CD14-positive monocyte (primary cell): Measurements from ENCODE around the gene CYB5RL. TPM values are rescaled to one million over a fixed set of nuclear protein-coding genes. Genes with fewer than 3 reads are reported as not detected.
A peak's percentile ranks its signal among the peaks of the same experiment; 100 is the strongest.

ENCODE experiments used
- DNase-seq, 3 donors: peaks; one replicate each; pipeline ENCODE4 v3.0.0-alpha.2; 2011 to 2022
- H2AFZ ChIP-seq: 2 replicates; pipeline ENCODE4 v1.6.0; 2012; ENCODE audit warnings: mild to moderate bottlenecking, low read depth, low read length, inconsistent platforms; ENCODE audit not compliant: insufficient read depth, poor library complexity, severe bottlenecking
- H3K27ac ChIP-seq, 2 donors: 1 replicate in 1 of 2; 2 replicates in 1 of 2; pipeline ENCODE4 v1.5.1; 2012 to 2013; ENCODE audit warnings: low read length in 2 of 2, control low read depth in 1 of 2, inconsistent platforms in 1 of 2, low read depth in 1 of 2, mild to moderate bottlenecking in 1 of 2
- H3K27me3 ChIP-seq, 2 donors: one replicate each; pipeline versions ENCODE4 v1.6.0 to v1.6.1; 2011 to 2013; ENCODE audit warnings: low read length in 2 of 2; ENCODE audit not compliant: control insufficient read depth in 2 of 2, insufficient read depth in 2 of 2
- H3K36me3 ChIP-seq, 2 donors: replicated peaks in 1 of 2; 1 replicate in 1 of 2; 2 replicates in 1 of 2; pipeline versions ENCODE4 v1.5.1 to v1.6.1; 2012 to 2013; ENCODE audit warnings: low read length in 2 of 2, control low read depth in 1 of 2, inconsistent platforms in 1 of 2, mild to moderate bottlenecking in 1 of 2; ENCODE audit not compliant: insufficient read depth in 2 of 2, control insufficient read depth in 1 of 2
- H3K4me1 ChIP-seq, 2 donors: 1 replicate in 1 of 2; 2 replicates in 1 of 2; pipeline versions ENCODE4 v1.5.1 to v1.6.1; 2012 to 2013; ENCODE audit warnings: low read length in 2 of 2, control low read depth in 1 of 2, inconsistent platforms in 1 of 2, mild to moderate bottlenecking in 1 of 2, moderate library complexity in 1 of 2; ENCODE audit not compliant: insufficient read depth in 2 of 2, control insufficient read depth in 1 of 2
- H3K4me2 ChIP-seq: replicated peaks from 2 replicates; pipeline ENCODE3; 2012; ENCODE audit warnings: low read length, moderate library complexity, mild to moderate bottlenecking; ENCODE audit not compliant: poor library complexity, severe bottlenecking; ENCODE audit errors: extremely low read depth
- H3K4me3 ChIP-seq, 3 experiments: fragments of 200-600 bp in 1 of 3; sonication (generic) in 1 of 3; replicated peaks in 1 of 3; 1 replicate in 2 of 3; 2 replicates in 1 of 3; pipeline ENCODE4 v1.5.1; 2011 to 2013; ENCODE audit warnings: low read length in 3 of 3, mild to moderate bottlenecking in 3 of 3, control low read depth in 2 of 3, low read depth in 2 of 3, inconsistent platforms in 1 of 3, moderate library complexity in 1 of 3
- H3K79me2 ChIP-seq: 2 replicates; pipeline ENCODE4 v1.6.0; 2012; ENCODE audit warnings: mild to moderate bottlenecking, control low read depth, inconsistent platforms, low read length, moderate library complexity; ENCODE audit not compliant: insufficient read depth
- H3K9ac ChIP-seq: 2 replicates; pipeline ENCODE4 v1.6.0; 2017; ENCODE audit warnings: low read length, mild to moderate bottlenecking; ENCODE audit not compliant: insufficient read depth, poor library complexity, severe bottlenecking
- H3K9me3 ChIP-seq, 2 donors: replicated peaks in 1 of 2; 1 replicate in 1 of 2; 2 replicates in 1 of 2; pipeline versions ENCODE4 v1.5.1 to v1.6.1; 2012 to 2013; ENCODE audit warnings: low read length in 2 of 2, control low read depth in 1 of 2; ENCODE audit not compliant: control insufficient read depth in 1 of 2, insufficient read depth in 1 of 2
- H4K20me1 ChIP-seq: 2 replicates; pipeline ENCODE4 v1.6.0; 2012; ENCODE audit warnings: mild to moderate bottlenecking, low read length, control low read depth, moderate library complexity; ENCODE audit not compliant: insufficient read depth
- H3K27ac Mint-ChIP-seq, 7 donors: one replicate each; pipeline ENCODE4 v1.8.0; 2020; ENCODE audit warnings: mild to moderate bottlenecking in 7 of 7, mixed read lengths in 7 of 7, moderate library complexity in 6 of 7, inconsistent platforms in 2 of 7
- H3K27me3 Mint-ChIP-seq, 3 donors: one replicate each; pipeline ENCODE4 v1.8.0; 2021 to 2022; ENCODE audit warnings: low read depth in 3 of 3, mild to moderate bottlenecking in 3 of 3, mixed read lengths in 3 of 3, moderate library complexity in 3 of 3, inconsistent platforms in 1 of 3
- H3K36me3 Mint-ChIP-seq, 2 donors: one replicate each; pipeline ENCODE4 v1.8.0; 2020; ENCODE audit warnings: mixed read lengths in 2 of 2, inconsistent platforms in 1 of 2, mild to moderate bottlenecking in 1 of 2
- H3K4me1 Mint-ChIP-seq: one replicate; pipeline ENCODE4 v1.8.0; 2020; ENCODE audit warnings: mild to moderate bottlenecking, mixed read lengths
- H3K4me3 Mint-ChIP-seq, 2 donors: one replicate each; pipeline ENCODE4 v1.8.0; 2020; ENCODE audit warnings: mild to moderate bottlenecking in 2 of 2, mixed read lengths in 2 of 2, moderate library complexity in 1 of 2
- H3K9me3 Mint-ChIP-seq, 7 donors: one replicate each; pipeline ENCODE4 v1.8.0; 2020 to 2022; ENCODE audit warnings: mixed read lengths in 7 of 7, mild to moderate bottlenecking in 6 of 7, moderate library complexity in 6 of 7, inconsistent platforms in 2 of 7
- CTCF ChIP-seq: fragments of 200-600 bp; IDR thresholded peaks from one replicate; pipeline ENCODE4 v1.8.0; 2022; ENCODE audit warnings: antibody characterized with exemption, mild to moderate bottlenecking
- WGBS: methylation state at CpG from one replicate; pipeline ENCODE4 v1.1.5; 2013; ENCODE audit warnings: missing lambda C conversion rate; ENCODE audit not compliant: insufficient coverage; 5-methylcytosine and 5-hydroxymethylcytosine counted together
- intact Hi-C, 2 donors: fragments of 100-400 bp; cut with micrococcal nuclease; formaldehyde crosslinking; loops; one replicate each; pipeline versions ENCODE4 v1.15.0 to v1.15.1; 2023
- polyA plus RNA-seq, 3 donors: library from polyadenylated mRNA; depleted of rRNA in 1 of 3; unstranded in 2 of 3; stranded (reverse) in 1 of 3; fragments of 300-500 nt in 2 of 3; fragments of >200 nt in 1 of 3; fragmentation: Illumina TruSeq in 2 of 3; gene quantifications; 1 replicate in 2 of 3; 2 replicates in 1 of 3; pipeline ENCODE4 v1.2.3, GENCODE V29; 2012 to 2021

Gene CYB5RL
- polyA plus RNA-seq, 3 donors: 0.76 to 3.9 (median 1.5) TPM

GRCh38 chr1:54223441-54224202, 23.8 kb upstream of the CYB5RL start:
- no peak overlapping the region for H3K27ac Mint-ChIP-seq
- DNase-seq: no peak

GRCh38 chr1:54222711-54223110, 22.9 kb upstream of the CYB5RL start:
- no peak for TF ChIP-seq CTCF
- no peak overlapping the region for H3K27ac ChIP-seq
- Mint-ChIP-seq H3K27me3 (peaks cover 0 to 2% (median 0%) of the 10 kb centered on the region in 3 donors), H3K4me1 (peaks cover 33% of the 10 kb centered on the region), H3K36me3 (peaks cover 42 to 51% of the 10 kb centered on the region in 2 donors), H3K9me3 (no peaks in the 10 kb centered on the region), H3K27ac (peak overlapping the region in 1 of 7 donors; percentile 24), H3K4me3 (no peak overlapping the region)
- DNase-seq: no peak
- 21% methylated on average over 2 of the region's 6 CpGs for WGBS
- peaks cover 27 to 28% of the 10 kb centered on the region in 2 donors for H3K4me1 ChIP-seq
- H3K36me3 ChIP-seq: peaks cover 14 to 25% of the 10 kb centered on the region in 2 donors
- H3K27me3 ChIP-seq: no peaks in the 10 kb centered on the region
- no peaks in the 10 kb centered on the region for H3K9me3 ChIP-seq
- no peaks in the 10 kb centered on the region for H3K79me2 ChIP-seq
- intact Hi-C loops: loop anchor here in 1 of 2 donors (10.0 kb wide), 1 partner anchor 182 kb away; the partner anchor contains the start of gene SSBP3
- no peak overlapping the region for H2AFZ ChIP-seq
- H3K4me2 ChIP-seq: no peak overlapping the region
- peaks cover 8% of the 10 kb centered on the region for H4K20me1 ChIP-seq
- H3K9ac ChIP-seq: no peak overlapping the region
- no peak overlapping the region for H3K4me3 ChIP-seq

More at GRCh38 chr1:54223441-54224202, 23.8 kb upstream of the CYB5RL start:
- H3K9ac ChIP-seq: no peak overlapping the region
- no peaks in the 10 kb centered on the region for H3K27me3 ChIP-seq
- no peaks in the 10 kb centered on the region for H3K79me2 ChIP-seq
- no peaks in the 10 kb centered on the region for H3K9me3 ChIP-seq
- peaks cover 36 to 37% of the 10 kb centered on the region in 2 donors for H3K4me1 ChIP-seq
- intact Hi-C loops: loop anchor here in 1 of 2 donors (10.0 kb wide), 1 partner anchor 181 kb away; the partner anchor contains the start of gene SSBP3
- no peak for TF ChIP-seq CTCF
- no peak overlapping the region for H3K27ac ChIP-seq
- Mint-ChIP-seq H3K4me1 (peaks cover 41% of the 10 kb centered on the region), H3K36me3 (peaks cover 39 to 49% of the 10 kb centered on the region in 2 donors), H3K4me3 (no peak overlapping the region), H3K9me3 (no peaks in the 10 kb centered on the region), H3K27me3 (peaks cover 0 to 3% (median 0%) of the 10 kb centered on the region in 3 donors)
- no peak overlapping the region for H3K4me2 ChIP-seq
- 99% methylated on average over 15 of the region's 16 CpGs for WGBS
- H3K36me3 ChIP-seq: peaks cover 4 to 15% of the 10 kb centered on the region in 2 donors
- H2AFZ ChIP-seq: no peak overlapping the region
- H3K4me3 ChIP-seq: no peak overlapping the region
- H4K20me1 ChIP-seq: peaks cover 8% of the 10 kb centered on the region
